CD14-positive monocyte (primary cell): ENCODE data around the gene PWWP2B. TPM values are rescaled to one million over a fixed set of nuclear protein-coding genes. Genes with fewer than 3 reads are reported as not detected.

Experiments
- DNase-seq, 3 donors: peaks; one replicate each; pipeline ENCODE4 v3.0.0-alpha.2; 2011 to 2022
- H2AFZ ChIP-seq: 2 replicates; pipeline ENCODE4 v1.6.0; 2012; ENCODE audit warnings: mild to moderate bottlenecking, low read depth, low read length, inconsistent platforms; ENCODE audit not compliant: insufficient read depth, poor library complexity, severe bottlenecking
- H3K27ac ChIP-seq, 2 donors: 1 replicate in 1 of 2; 2 replicates in 1 of 2; pipeline ENCODE4 v1.5.1; 2012 to 2013; ENCODE audit warnings: low read length in 2 of 2, control low read depth in 1 of 2, inconsistent platforms in 1 of 2, low read depth in 1 of 2, mild to moderate bottlenecking in 1 of 2
- H3K27me3 ChIP-seq, 2 donors: one replicate each; pipeline versions ENCODE4 v1.6.0 to v1.6.1; 2011 to 2013; ENCODE audit warnings: low read length in 2 of 2; ENCODE audit not compliant: control insufficient read depth in 2 of 2, insufficient read depth in 2 of 2
- H3K36me3 ChIP-seq, 2 donors: replicated peaks in 1 of 2; 1 replicate in 1 of 2; 2 replicates in 1 of 2; pipeline versions ENCODE4 v1.5.1 to v1.6.1; 2012 to 2013; ENCODE audit warnings: low read length in 2 of 2, control low read depth in 1 of 2, inconsistent platforms in 1 of 2, mild to moderate bottlenecking in 1 of 2; ENCODE audit not compliant: insufficient read depth in 2 of 2, control insufficient read depth in 1 of 2
- H3K4me1 ChIP-seq, 2 donors: 1 replicate in 1 of 2; 2 replicates in 1 of 2; pipeline versions ENCODE4 v1.5.1 to v1.6.1; 2012 to 2013; ENCODE audit warnings: low read length in 2 of 2, control low read depth in 1 of 2, inconsistent platforms in 1 of 2, mild to moderate bottlenecking in 1 of 2, moderate library complexity in 1 of 2; ENCODE audit not compliant: insufficient read depth in 2 of 2, control insufficient read depth in 1 of 2
- H3K4me2 ChIP-seq: replicated peaks from 2 replicates; pipeline ENCODE3; 2012; ENCODE audit warnings: low read length, moderate library complexity, mild to moderate bottlenecking; ENCODE audit not compliant: poor library complexity, severe bottlenecking; ENCODE audit errors: extremely low read depth
- H3K4me3 ChIP-seq, 3 experiments: fragments of 200-600 bp in 1 of 3; sonication (generic) in 1 of 3; replicated peaks in 1 of 3; 1 replicate in 2 of 3; 2 replicates in 1 of 3; pipeline ENCODE4 v1.5.1; 2011 to 2013; ENCODE audit warnings: low read length in 3 of 3, mild to moderate bottlenecking in 3 of 3, control low read depth in 2 of 3, low read depth in 2 of 3, inconsistent platforms in 1 of 3, moderate library complexity in 1 of 3
- H3K79me2 ChIP-seq: 2 replicates; pipeline ENCODE4 v1.6.0; 2012; ENCODE audit warnings: mild to moderate bottlenecking, control low read depth, inconsistent platforms, low read length, moderate library complexity; ENCODE audit not compliant: insufficient read depth
- H3K9ac ChIP-seq: 2 replicates; pipeline ENCODE4 v1.6.0; 2017; ENCODE audit warnings: low read length, mild to moderate bottlenecking; ENCODE audit not compliant: insufficient read depth, poor library complexity, severe bottlenecking
- H3K9me3 ChIP-seq, 2 donors: replicated peaks in 1 of 2; 1 replicate in 1 of 2; 2 replicates in 1 of 2; pipeline versions ENCODE4 v1.5.1 to v1.6.1; 2012 to 2013; ENCODE audit warnings: low read length in 2 of 2, control low read depth in 1 of 2; ENCODE audit not compliant: control insufficient read depth in 1 of 2, insufficient read depth in 1 of 2
- H4K20me1 ChIP-seq: 2 replicates; pipeline ENCODE4 v1.6.0; 2012; ENCODE audit warnings: mild to moderate bottlenecking, low read length, control low read depth, moderate library complexity; ENCODE audit not compliant: insufficient read depth
- H3K27ac Mint-ChIP-seq, 7 donors: one replicate each; pipeline ENCODE4 v1.8.0; 2020; ENCODE audit warnings: mild to moderate bottlenecking in 7 of 7, mixed read lengths in 7 of 7, moderate library complexity in 6 of 7, inconsistent platforms in 2 of 7
- H3K27me3 Mint-ChIP-seq, 3 donors: one replicate each; pipeline ENCODE4 v1.8.0; 2021 to 2022; ENCODE audit warnings: low read depth in 3 of 3, mild to moderate bottlenecking in 3 of 3, mixed read lengths in 3 of 3, moderate library complexity in 3 of 3, inconsistent platforms in 1 of 3
- H3K36me3 Mint-ChIP-seq, 2 donors: one replicate each; pipeline ENCODE4 v1.8.0; 2020; ENCODE audit warnings: mixed read lengths in 2 of 2, inconsistent platforms in 1 of 2, mild to moderate bottlenecking in 1 of 2
- H3K4me1 Mint-ChIP-seq: one replicate; pipeline ENCODE4 v1.8.0; 2020; ENCODE audit warnings: mild to moderate bottlenecking, mixed read lengths
- H3K4me3 Mint-ChIP-seq, 2 donors: one replicate each; pipeline ENCODE4 v1.8.0; 2020; ENCODE audit warnings: mild to moderate bottlenecking in 2 of 2, mixed read lengths in 2 of 2, moderate library complexity in 1 of 2
- H3K9me3 Mint-ChIP-seq, 7 donors: one replicate each; pipeline ENCODE4 v1.8.0; 2020 to 2022; ENCODE audit warnings: mixed read lengths in 7 of 7, mild to moderate bottlenecking in 6 of 7, moderate library complexity in 6 of 7, inconsistent platforms in 2 of 7
- WGBS: methylation state at CpG from one replicate; pipeline ENCODE4 v1.1.5; 2013; ENCODE audit warnings: missing lambda C conversion rate; ENCODE audit not compliant: insufficient coverage; 5-methylcytosine and 5-hydroxymethylcytosine counted together
- intact Hi-C, 2 donors: fragments of 100-400 bp; cut with micrococcal nuclease; formaldehyde crosslinking; loops; one replicate each; pipeline versions ENCODE4 v1.15.0 to v1.15.1; 2023
- polyA plus RNA-seq, 3 donors: library from polyadenylated mRNA; depleted of rRNA in 1 of 3; unstranded in 2 of 3; stranded (reverse) in 1 of 3; fragments of 300-500 nt in 2 of 3; fragments of >200 nt in 1 of 3; fragmentation: Illumina TruSeq in 2 of 3; gene quantifications; 1 replicate in 2 of 3; 2 replicates in 1 of 3; pipeline ENCODE4 v1.2.3, GENCODE V29; 2012 to 2021
- TF ChIP-seq, protein P1 (sequence below): fragments of 200-600 bp; IDR thresholded peaks from one replicate; pipeline ENCODE4 v1.8.0; 2022; ENCODE audit warnings: antibody characterized with exemption, mild to moderate bottlenecking

Gene PWWP2B
- polyA plus RNA-seq, 3 donors, result 2.4 to 6.9 (median 2.7) TPM

DNA sequence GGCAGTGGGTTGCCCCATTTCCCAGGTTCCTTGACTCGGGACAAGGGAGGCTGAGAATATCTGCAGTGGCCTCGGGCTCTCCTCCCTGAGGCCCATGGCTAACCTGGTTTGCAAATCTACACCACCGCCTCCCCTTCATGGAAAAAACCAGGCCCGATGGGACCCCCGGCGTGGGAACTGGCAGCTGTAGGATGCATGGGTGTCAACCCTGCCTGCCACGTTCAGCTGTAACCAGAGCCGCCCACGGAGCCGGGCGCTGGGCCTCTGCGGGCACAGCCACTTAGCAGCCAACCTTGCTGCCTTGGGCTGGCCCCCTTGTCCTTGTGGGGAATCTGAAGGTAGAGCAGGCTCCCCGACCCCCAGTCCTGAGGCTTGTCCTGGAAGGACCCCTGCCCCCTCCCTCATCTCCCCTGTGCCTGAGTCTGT, 1.6 kb downstream of the PWWP2B start:
- no peak overlapping the region for H3K27ac ChIP-seq
- Mint-ChIP-seq H3K27ac (peak overlapping the region in 1 of 7 donors; percentile 88), H3K4me1 (peaks cover 65% of the 10 kb centered on the region), H3K4me3 (peak overlapping the region; percentile 26 to 89), H3K27me3 (peaks cover 6 to 8% (median 7%) of the 10 kb centered on the region in 3 donors), H3K36me3 (peaks cover 9 to 17% of the 10 kb centered on the region in 2 donors), H3K9me3 (no peaks in the 10 kb centered on the region)
- WGBS, result 92% methylated on average over 10 of the region's 13 CpGs
- peaks cover 0 to 3% of the 10 kb centered on the region in 2 donors for H3K36me3 ChIP-seq
- no peak for DNase-seq
- peak overlapping the region; percentile 53 to 80 (median 64) for H3K4me3 ChIP-seq
- peaks cover 65% of the 10 kb centered on the region for H3K79me2 ChIP-seq
- TF ChIP-seq, protein P1, sequence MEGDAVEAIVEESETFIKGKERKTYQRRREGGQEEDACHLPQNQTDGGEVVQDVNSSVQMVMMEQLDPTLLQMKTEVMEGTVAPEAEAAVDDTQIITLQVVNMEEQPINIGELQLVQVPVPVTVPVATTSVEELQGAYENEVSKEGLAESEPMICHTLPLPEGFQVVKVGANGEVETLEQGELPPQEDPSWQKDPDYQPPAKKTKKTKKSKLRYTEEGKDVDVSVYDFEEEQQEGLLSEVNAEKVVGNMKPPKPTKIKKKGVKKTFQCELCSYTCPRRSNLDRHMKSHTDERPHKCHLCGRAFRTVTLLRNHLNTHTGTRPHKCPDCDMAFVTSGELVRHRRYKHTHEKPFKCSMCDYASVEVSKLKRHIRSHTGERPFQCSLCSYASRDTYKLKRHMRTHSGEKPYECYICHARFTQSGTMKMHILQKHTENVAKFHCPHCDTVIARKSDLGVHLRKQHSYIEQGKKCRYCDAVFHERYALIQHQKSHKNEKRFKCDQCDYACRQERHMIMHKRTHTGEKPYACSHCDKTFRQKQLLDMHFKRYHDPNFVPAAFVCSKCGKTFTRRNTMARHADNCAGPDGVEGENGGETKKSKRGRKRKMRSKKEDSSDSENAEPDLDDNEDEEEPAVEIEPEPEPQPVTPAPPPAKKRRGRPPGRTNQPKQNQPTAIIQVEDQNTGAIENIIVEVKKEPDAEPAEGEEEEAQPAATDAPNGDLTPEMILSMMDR, result no peak
- no peak overlapping the region for H2AFZ ChIP-seq
- H3K4me1 ChIP-seq, result peaks cover 66 to 79% of the 10 kb centered on the region in 2 donors
- no peaks in the 10 kb centered on the region for H3K9me3 ChIP-seq
- intact Hi-C loops, result loop anchor here (2.0 to 10.0 kb wide), 4 partner anchors 22 to 236 kb away; no protein-coding TSS in a partner anchor
- H3K9ac ChIP-seq, result no peak overlapping the region
- no peaks in the 10 kb centered on the region for H3K27me3 ChIP-seq
- H3K4me2 ChIP-seq, result peak overlapping the region; percentile 78
- H4K20me1 ChIP-seq, result peaks cover 58% of the 10 kb centered on the region

- H3K4me3 Mint-ChIP-seq, result peak overlapping the region; percentile 20 to 26
- Histone ChIP-seq H4K20me1 (peaks cover 66% of the 10 kb centered on the region), H3K27ac (no peak overlapping the region), H3K9ac (no peak overlapping the region), H3K4me3 (peak overlapping the region in 1 of 3 experiments; percentile 80), H3K4me1 (peaks cover 64 to 71% of the 10 kb centered on the region in 2 donors), H2AFZ (no peak overlapping the region), H3K36me3 (peaks cover 0 to 3% of the 10 kb centered on the region in 2 donors), H3K27me3 (no peaks in the 10 kb centered on the region), H3K79me2 (peaks cover 73% of the 10 kb centered on the region), H3K9me3 (no peaks in the 10 kb centered on the region), H3K4me2 (peak overlapping the region; percentile 78)
- H3K4me1 Mint-ChIP-seq, result peaks cover 62% of the 10 kb centered on the region
- WGBS, result 81% methylated on average over 23 of the region's 27 CpGs
- no peaks in the 10 kb centered on the region for H3K9me3 Mint-ChIP-seq
- DNase-seq, result no peak
- intact Hi-C loops, result loop anchor here (2.0 to 10.0 kb wide), 4 partner anchors 21 to 235 kb away; no protein-coding TSS in a partner anchor
- H3K36me3 Mint-ChIP-seq, result peaks cover 10 to 21% of the 10 kb centered on the region in 2 donors
- peaks cover 3 to 8% (median 3%) of the 10 kb centered on the region in 3 donors for H3K27me3 Mint-ChIP-seq
- TF ChIP-seq, protein P1, result no peak
- peak overlapping the region in 1 of 7 donors; percentile 72 for H3K27ac Mint-ChIP-seq
Measured at GRCh38 chr10:132399117-132400035, 2.4 kb downstream of the PWWP2B start.
